Mucosa of descending colon (tissue), 3 donors: ENCODE results near the gene AKAP8. TPM values are rescaled to one million over a fixed set of nuclear protein-coding genes. Genes with fewer than 3 reads are reported as not detected.

Source experiments
- ATAC-seq: fragments of 200-7000 bp; cut with Tn5 transposase; one replicate; pipeline ENCODE4 v1.9.1; 2020; ENCODE audit warnings: mild to moderate bottlenecking, moderate library complexity
- DNase-seq, 3 donors: peaks; one replicate each; pipeline ENCODE4 v3.0.0-alpha.2; 2020
- H3K36me3 ChIP-seq: fragments of 200-600 bp; one replicate; pipeline ENCODE4 v1.8.0; 2021; ENCODE audit warnings: low read depth, mild to moderate bottlenecking
- H3K4me1 ChIP-seq: fragments of 200-600 bp; one replicate; pipeline ENCODE4 v1.8.0; 2021; ENCODE audit warnings: low read depth, mild to moderate bottlenecking
- H3K4me3 ChIP-seq: fragments of 200-600 bp; one replicate; pipeline ENCODE4 v1.8.0; 2021; ENCODE audit warnings: mild to moderate bottlenecking
- H3K9me3 ChIP-seq: fragments of 200-600 bp; one replicate; pipeline ENCODE4 v1.8.0; 2021; ENCODE audit warnings: mild to moderate bottlenecking
- intact Hi-C, 2 donors: fragments of 100-400 bp; cut with DNase I in 1 of 2; cut with micrococcal nuclease in 1 of 2; formaldehyde crosslinking; loops; one replicate each; pipeline versions ENCODE4 v1.11.0 to v1.11.1; 2022; cut with DNase I, micrococcal nuclease
- total RNA-seq, 3 donors: library from RNA; stranded (reverse); fragmentation: NEBNext Ultra II Directional in 2 of 3; extraction: Animal tissue kit (Norgen Biotek cat#: 25700) in 2 of 3; gene quantifications; one replicate each; pipeline versions ENCODE4 v1.2.1 to v1.2.4, GENCODE V29; 2021 to 2023
- TF ChIP-seq, protein P1 (sequence below): fragments of 200-600 bp; IDR thresholded peaks from one replicate; pipeline ENCODE4 v1.8.0; 2022; ENCODE audit warnings: antibody characterized with exemption, mild to moderate bottlenecking
- donor health status: DM: no; HTN: no; CAD: no; lungs with moderate emphysema.
- donor health status: DM: no; HTN: no; CAD: no.
- donor health status: DM: no; HTN: yes; CAD: no.

The AKAP8 gene
- total RNA-seq, 3 donors from 2014 or later, result 37.8 to 50.0 (median 41.3) TPM

DNA sequence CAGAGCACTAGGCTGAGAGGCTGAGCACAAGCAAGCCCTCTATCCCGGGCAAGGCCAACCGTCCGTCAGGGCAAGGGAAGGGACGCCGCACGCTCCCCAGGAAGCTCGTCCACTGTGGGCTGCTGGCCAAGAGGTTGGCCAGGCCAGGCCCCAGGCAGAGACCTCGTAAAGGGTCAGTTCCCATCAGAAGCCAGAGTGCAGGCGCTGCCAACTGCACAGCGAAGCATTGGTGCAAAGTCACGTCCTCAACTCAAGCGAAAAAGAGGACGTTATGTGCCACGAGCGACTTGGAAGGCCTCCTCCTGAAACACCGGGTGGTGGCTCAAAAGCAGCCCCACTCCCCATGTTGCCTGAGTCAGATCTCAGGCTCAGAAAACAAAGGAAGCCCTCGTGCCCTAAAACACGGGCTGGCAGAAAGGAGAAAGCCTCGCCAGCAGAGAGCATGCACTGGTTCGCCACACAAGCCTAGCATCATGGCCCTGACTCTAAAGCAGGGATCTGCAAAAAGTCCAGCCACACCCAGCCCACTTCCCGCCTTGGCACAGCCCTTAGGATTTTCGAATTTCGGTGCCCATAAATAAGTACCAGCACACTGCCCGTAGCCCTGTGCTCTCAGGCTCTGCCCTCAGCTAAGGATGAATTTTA is 4.7 kb downstream of the AKAP8 start:
- H3K4me1 ChIP-seq, result peaks cover 14% of the 10 kb centered on the region
- peaks cover 18% of the 10 kb centered on the region for H3K36me3 ChIP-seq
- TF ChIP-seq, protein P1, sequence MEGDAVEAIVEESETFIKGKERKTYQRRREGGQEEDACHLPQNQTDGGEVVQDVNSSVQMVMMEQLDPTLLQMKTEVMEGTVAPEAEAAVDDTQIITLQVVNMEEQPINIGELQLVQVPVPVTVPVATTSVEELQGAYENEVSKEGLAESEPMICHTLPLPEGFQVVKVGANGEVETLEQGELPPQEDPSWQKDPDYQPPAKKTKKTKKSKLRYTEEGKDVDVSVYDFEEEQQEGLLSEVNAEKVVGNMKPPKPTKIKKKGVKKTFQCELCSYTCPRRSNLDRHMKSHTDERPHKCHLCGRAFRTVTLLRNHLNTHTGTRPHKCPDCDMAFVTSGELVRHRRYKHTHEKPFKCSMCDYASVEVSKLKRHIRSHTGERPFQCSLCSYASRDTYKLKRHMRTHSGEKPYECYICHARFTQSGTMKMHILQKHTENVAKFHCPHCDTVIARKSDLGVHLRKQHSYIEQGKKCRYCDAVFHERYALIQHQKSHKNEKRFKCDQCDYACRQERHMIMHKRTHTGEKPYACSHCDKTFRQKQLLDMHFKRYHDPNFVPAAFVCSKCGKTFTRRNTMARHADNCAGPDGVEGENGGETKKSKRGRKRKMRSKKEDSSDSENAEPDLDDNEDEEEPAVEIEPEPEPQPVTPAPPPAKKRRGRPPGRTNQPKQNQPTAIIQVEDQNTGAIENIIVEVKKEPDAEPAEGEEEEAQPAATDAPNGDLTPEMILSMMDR, result no peak
- ATAC-seq (no peak), DNase-seq (peak in 1 of 3 donors; percentile 57)
- H3K4me3 ChIP-seq, result no peak overlapping the region
- H3K9me3 ChIP-seq, result no peaks in the 10 kb centered on the region
- intact Hi-C loops, result no loop called here

DNA sequence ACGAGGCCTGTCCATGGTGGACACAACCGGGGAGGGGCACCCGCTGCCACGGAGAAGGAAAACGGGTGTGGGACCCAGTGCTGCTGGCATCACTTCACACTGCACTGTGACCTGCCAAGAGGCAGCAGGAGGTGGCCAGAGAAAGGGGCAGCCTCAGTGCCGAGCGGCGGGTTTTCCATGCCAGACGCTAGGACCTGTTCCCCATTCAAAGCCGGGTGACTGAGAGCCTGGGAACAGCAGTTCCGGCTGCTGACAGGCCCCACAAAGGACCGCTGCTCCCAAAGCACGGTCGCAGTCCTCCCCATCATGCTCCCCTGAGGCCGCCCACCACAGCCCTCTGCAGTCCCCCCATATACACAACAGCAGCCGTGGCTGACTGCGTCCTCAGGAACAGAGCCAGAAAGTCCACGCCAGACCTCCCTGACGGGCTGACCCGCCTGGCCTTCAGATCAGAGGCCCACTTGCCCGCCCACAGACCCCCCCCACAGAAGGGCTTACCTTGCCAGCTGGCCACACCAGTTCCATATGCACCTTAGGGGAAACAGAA is 5.4 kb downstream of the AKAP8 start:
- Histone ChIP-seq H3K36me3 (peaks cover 22% of the 10 kb centered on the region), H3K4me1 (peaks cover 14% of the 10 kb centered on the region), H3K4me3 (no peak overlapping the region), H3K9me3 (no peaks in the 10 kb centered on the region)
- TF ChIP-seq, protein P1, result no peak
- peak in 2 of 3 donors; percentile 18 to 41 for DNase-seq
- intact Hi-C loops, result no loop called here
- no peak for ATAC-seq

DNA sequence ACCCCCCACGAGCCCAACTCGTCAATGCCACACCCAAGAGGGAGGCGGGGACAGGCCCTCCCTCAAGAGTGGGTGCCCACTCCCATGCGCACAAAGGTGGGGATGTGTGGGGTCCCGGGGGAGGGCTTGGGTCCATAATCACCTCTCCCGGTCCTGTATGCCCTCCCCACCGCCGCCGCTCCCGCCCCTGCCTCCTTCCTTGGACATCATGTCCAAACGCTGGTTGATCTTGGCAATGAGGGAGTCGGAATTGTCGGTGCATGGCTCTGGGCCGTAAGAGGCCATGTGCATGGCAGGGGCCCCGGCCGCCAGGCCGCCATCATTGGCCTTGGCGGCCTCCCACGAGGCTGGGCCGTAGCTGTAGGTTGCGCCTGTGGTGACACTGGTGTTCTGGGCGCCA is 5.9 kb downstream of the AKAP8 start:
- DNase-seq (peak in 2 of 3 donors; percentile 17 to 41), ATAC-seq (no peak)
- Histone ChIP-seq H3K4me3 (no peak overlapping the region), H3K9me3 (no peaks in the 10 kb centered on the region), H3K4me1 (peaks cover 14% of the 10 kb centered on the region), H3K36me3 (peaks cover 23% of the 10 kb centered on the region)
- TF ChIP-seq, protein P1, result no peak
- intact Hi-C loops, result no loop called here

DNA sequence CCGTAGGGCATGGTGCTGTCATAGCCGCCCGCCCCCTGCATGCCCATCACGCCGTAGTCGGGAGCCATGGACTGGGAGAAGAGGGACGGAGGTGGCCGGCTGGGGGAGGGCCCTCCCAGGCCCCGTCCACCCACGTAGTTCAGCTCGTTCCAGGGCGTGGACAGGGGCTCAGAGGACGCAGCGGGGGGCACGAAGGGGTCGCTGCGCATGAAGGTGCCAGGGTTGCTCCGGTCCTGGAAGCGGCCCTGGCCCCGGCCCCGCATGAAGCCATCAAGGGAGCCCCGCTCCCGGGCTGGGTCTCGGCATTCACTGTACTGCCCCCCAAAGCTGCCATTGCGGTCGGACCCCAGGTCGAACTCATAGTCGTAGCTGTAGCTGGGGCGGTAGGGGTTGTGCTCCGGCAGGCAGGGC is 6.7 kb downstream of the AKAP8 start:
- H3K4me1 ChIP-seq, result peaks cover 11% of the 10 kb centered on the region
- intact Hi-C loops, result no loop called here
- ATAC-seq (no peak), DNase-seq (peak in 2 of 3 donors; percentile 26 to 42)
- H3K4me3 ChIP-seq, result no peak overlapping the region
- TF ChIP-seq, protein P1, result no peak
- no peaks in the 10 kb centered on the region for H3K9me3 ChIP-seq
- H3K36me3 ChIP-seq, result peaks cover 30% of the 10 kb centered on the region

DNA sequence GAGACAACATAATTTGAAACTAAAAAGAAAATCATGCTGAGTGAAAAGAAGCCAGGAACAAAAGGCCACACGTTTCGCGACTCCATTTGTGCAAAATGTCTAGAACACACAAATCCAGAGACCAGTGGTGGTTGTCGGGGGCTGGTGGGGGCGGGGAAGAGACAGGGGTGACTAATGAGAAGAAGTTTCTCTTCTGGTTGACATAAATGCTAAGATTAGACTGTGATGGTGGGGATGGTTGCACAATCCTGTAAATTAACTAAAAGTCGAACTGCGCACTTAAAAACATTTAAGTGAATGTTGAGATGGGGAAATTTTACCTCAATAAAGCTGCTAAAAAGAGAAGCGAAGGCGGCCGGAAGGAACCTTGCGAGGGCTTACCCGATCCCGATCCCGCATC is 7.1 kb downstream of the AKAP8 start:
- DNase-seq (no peak), ATAC-seq (no peak)
- intact Hi-C loops, result no loop called here
- Histone ChIP-seq H3K9me3 (no peaks in the 10 kb centered on the region), H3K4me1 (peaks cover 7% of the 10 kb centered on the region), H3K36me3 (peaks cover 30% of the 10 kb centered on the region), H3K4me3 (no peak overlapping the region)
- TF ChIP-seq, protein P1, result no peak
